ENCODE measurements around the gene CDK6. TPM values are rescaled to one million over a fixed set of nuclear protein-coding genes. Genes with fewer than 3 reads are reported as not detected.

The CDK6 gene
- total and polyA plus RNA-seq, 10 donors: 0.91 to 37.8 (median 25.5) TPM

GRCh38 chr7:92612501-92612900, 223.9 kb downstream of the CDK6 start:
- Histone ChIP-seq H3K9me3 (no peaks in the 10 kb centered on the region), H3K4me3 (no peak overlapping the region), H3K27me3 (replicated peaks in 1 of 7) (no peaks in the 10 kb centered on the region), H3K27ac (peak overlapping the region in 1 of 8 donors; percentile 3), H3K4me1 (peaks cover 0 to 6% (median 0%) of the 10 kb centered on the region in 6 donors), H3K36me3 (peaks cover 0 to 45% (median 18%) of the 10 kb centered on the region in 6 donors)
- DNase-seq: no peak
- TF ChIP-seq POLR2AphosphoS5 (IDR thresholded peaks at IDR 0.05): no peak
- TF ChIP-seq POLR2A (IDR thresholded peaks at IDR 0.05): no peak
- TF ChIP-seq CTCF (IDR thresholded peaks at IDR 0.05 in 8 of 11, conservative IDR thresholded peaks at IDR 0.05 in 3 of 11): no peak
- intact Hi-C loops (cut with DNase I; ENCODE audit: low total_unique reads): no loop called here
- 53 to 78% (median 70%) methylated on average over 2 of the region's 2 CpGs for WGBS, 5 donors

- Histone ChIP-seq H3K27ac (peak overlapping the region in 1 of 8 donors; percentile 3), H3K4me3 (no peak overlapping the region), H3K9me3 (no peaks in the 10 kb centered on the region), H3K4me1 (peaks cover 0 to 6% (median 0%) of the 10 kb centered on the region in 6 donors), H3K36me3 (peaks cover 0 to 37% (median 11%) of the 10 kb centered on the region in 6 donors), H3K27me3 (replicated peaks in 1 of 7) (no peaks in the 10 kb centered on the region)
- no peak for TF ChIP-seq CTCF (IDR thresholded peaks at IDR 0.05 in 8 of 11, conservative IDR thresholded peaks at IDR 0.05 in 3 of 11)
- no peak for TF ChIP-seq POLR2A (IDR thresholded peaks at IDR 0.05)
- TF ChIP-seq POLR2AphosphoS5 (IDR thresholded peaks at IDR 0.05): no peak
- no peak for DNase-seq
- intact Hi-C loops (cut with DNase I; ENCODE audit: low total_unique reads): no loop called here
These were observed 224.6 kb downstream of the CDK6 start for GRCh38 chr7:92611735-92612134.

- intact Hi-C loops (cut with DNase I; ENCODE audit: low total_unique reads): no loop called here
- no peak for DNase-seq
These were observed 226.4 kb downstream of the CDK6 start for GRCh38 chr7:92609921-92610518.

More at GRCh38 chr7:92609921-92610518, 226.4 kb downstream of the CDK6 start:
- Histone ChIP-seq H3K4me3 (no peak overlapping the region), H3K27ac (peak overlapping the region in 1 of 8 donors; percentile 23), H3K27me3 (replicated peaks in 1 of 7) (no peaks in the 10 kb centered on the region), H3K4me1 (peaks cover 0 to 6% (median 0%) of the 10 kb centered on the region in 6 donors), H3K36me3 (peaks cover 0 to 24% (median 3%) of the 10 kb centered on the region in 6 donors), H3K9me3 (no peaks in the 10 kb centered on the region)
- TF ChIP-seq CTCF (IDR thresholded peaks at IDR 0.05 in 8 of 11, conservative IDR thresholded peaks at IDR 0.05 in 3 of 11) (peak in 4 of 11 experiments; percentile 15 to 37 (median 22)), POLR2AphosphoS5 (IDR thresholded peaks at IDR 0.05) (no peak), POLR2A (IDR thresholded peaks at IDR 0.05) (no peak)
- WGBS, 5 donors: 36 to 54% (median 43%) methylated on average over 5 of the region's 5 CpGs

Measured in spleen (tissue), 11 donors.